Prostate gland (tissue), 2 donors: ENCODE results near the gene PRR7. TPM values are rescaled to one million over a fixed set of nuclear protein-coding genes. Genes with fewer than 3 reads are reported as not detected.
"Not testable (repeated sequence)": the region's sequence is repeated elsewhere in the genome, so short reads cannot be mapped to it uniquely, and the experiment has no call there.

Experiments used
- DNase-seq: peaks from one replicate; pipeline ENCODE4 v3.0.0-alpha.2; 2019; ENCODE audit warnings: low spot score
- H3K27ac ChIP-seq, 2 donors: fragments of 200-600 bp; sonication (generic); 2 replicates each; pipeline ENCODE4 v1.5.1; 2017 to 2019
- H3K27me3 ChIP-seq: fragments of 200-600 bp; sonication (generic); replicated peaks from 2 replicates; pipeline ENCODE4 v1.5.1; 2019; ENCODE audit not compliant: insufficient read depth
- H3K36me3 ChIP-seq, 2 donors: fragments of 200-600 bp; sonication (generic); 1 replicate in 1 of 2; 2 replicates in 1 of 2; pipeline versions ENCODE4 v1.5.1 to v1.8.1; 2017 to 2019
- H3K4me1 ChIP-seq: fragments of 200-600 bp; sonication (generic); replicated peaks from 2 replicates; pipeline ENCODE4 v1.5.1; 2019
- H3K4me3 ChIP-seq, 2 donors: fragments of 200-600 bp; sonication (generic); 2 replicates each; pipeline ENCODE4 v1.5.1; 2017 to 2019
- H3K9me3 ChIP-seq: fragments of 200-600 bp; sonication (generic); 2 replicates; pipeline ENCODE4 v1.5.1; 2017
- POLR2A ChIP-seq: fragments of 450-650 bp; IDR thresholded peaks from one replicate; pipeline ENCODE4 v1.6.1; 2016; ENCODE audit warnings: antibody characterized with exemption, mild to moderate bottlenecking
- POLR2AphosphoS5 ChIP-seq: sonication (generic); formaldehyde crosslinking; IDR thresholded peaks from one replicate; pipeline ENCODE4 v1.6.1; 2017; ENCODE audit warnings: antibody characterized with exemption
- WGBS: methylation state at CpG from one replicate; pipeline ENCODE4 v1.1.5; 2018; 5-methylcytosine and 5-hydroxymethylcytosine counted together
- intact Hi-C: fragments of 100-400 bp; cut with DNase I; formaldehyde crosslinking; loops from one replicate; pipeline ENCODE4 v1.14.2; 2022
- total RNA-seq, 2 donors: library from RNA; depleted of rRNA; stranded (reverse); fragments of >200 nt; gene quantifications; one replicate each; pipeline ENCODE4 v1.1.0, GENCODE V29; 2016
- TF ChIP-seq, protein P1 (sequence below), 4 experiments: fragments of 200-600 bp in 2 of 4; fragments of 450-650 bp in 2 of 4; sonication (generic) in 2 of 4; IDR thresholded peaks; 1 replicate in 3 of 4; 2 replicates in 1 of 4; pipeline ENCODE4 v1.5.1; 2016 to 2019; ENCODE audit warnings: antibody characterized with exemption in 4 of 4, mild to moderate bottlenecking in 2 of 4, moderate library complexity in 2 of 4

PRR7 gene
- total RNA-seq, 2 donors from 2014 or later, result 8.7 to 11.0 TPM

GRCh38 chr5:177419046-177419445 is 27.6 kb upstream of the PRR7 start:
- no peak overlapping the region for H3K27ac ChIP-seq
- H3K9me3 ChIP-seq, result no peaks in the 10 kb centered on the region
- H3K27me3 ChIP-seq, result no peaks in the 10 kb centered on the region
- H3K36me3 ChIP-seq, result no peaks in the 10 kb centered on the region
- no peak for DNase-seq
- TF ChIP-seq, protein P1, sequence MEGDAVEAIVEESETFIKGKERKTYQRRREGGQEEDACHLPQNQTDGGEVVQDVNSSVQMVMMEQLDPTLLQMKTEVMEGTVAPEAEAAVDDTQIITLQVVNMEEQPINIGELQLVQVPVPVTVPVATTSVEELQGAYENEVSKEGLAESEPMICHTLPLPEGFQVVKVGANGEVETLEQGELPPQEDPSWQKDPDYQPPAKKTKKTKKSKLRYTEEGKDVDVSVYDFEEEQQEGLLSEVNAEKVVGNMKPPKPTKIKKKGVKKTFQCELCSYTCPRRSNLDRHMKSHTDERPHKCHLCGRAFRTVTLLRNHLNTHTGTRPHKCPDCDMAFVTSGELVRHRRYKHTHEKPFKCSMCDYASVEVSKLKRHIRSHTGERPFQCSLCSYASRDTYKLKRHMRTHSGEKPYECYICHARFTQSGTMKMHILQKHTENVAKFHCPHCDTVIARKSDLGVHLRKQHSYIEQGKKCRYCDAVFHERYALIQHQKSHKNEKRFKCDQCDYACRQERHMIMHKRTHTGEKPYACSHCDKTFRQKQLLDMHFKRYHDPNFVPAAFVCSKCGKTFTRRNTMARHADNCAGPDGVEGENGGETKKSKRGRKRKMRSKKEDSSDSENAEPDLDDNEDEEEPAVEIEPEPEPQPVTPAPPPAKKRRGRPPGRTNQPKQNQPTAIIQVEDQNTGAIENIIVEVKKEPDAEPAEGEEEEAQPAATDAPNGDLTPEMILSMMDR (IDR thresholded peaks at IDR 0.05), result no peak
- TF ChIP-seq POLR2AphosphoS5, result no peak
- TF ChIP-seq POLR2A, result no peak
- no peaks in the 10 kb centered on the region for H3K4me1 ChIP-seq
- 71% methylated on average over 3 of the region's 3 CpGs for WGBS
- H3K4me3 ChIP-seq, result no peak overlapping the region
- intact Hi-C loops, result no loop called here

DNA sequence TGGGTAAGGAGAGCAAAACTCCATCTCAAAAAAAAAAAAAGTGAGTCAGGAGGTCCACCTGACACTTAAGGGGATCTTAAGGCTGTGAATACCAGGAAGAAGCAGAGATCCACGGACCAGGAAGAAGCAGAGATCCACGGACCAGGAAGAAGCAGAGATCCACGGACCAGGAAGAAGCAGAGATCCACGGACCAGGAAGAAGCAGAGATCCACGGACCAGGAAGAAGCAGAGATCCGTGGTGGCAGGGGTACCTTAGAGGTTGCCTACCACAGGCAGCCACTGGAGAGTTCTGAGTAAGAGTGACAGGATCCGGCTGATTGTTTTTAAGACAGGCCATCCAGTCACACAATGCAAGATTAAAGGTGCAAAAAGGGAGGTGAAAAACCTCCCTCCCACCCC is 26.1 kb upstream of the PRR7 start:
- H3K36me3 ChIP-seq, H3K27ac ChIP-seq, H3K4me1 ChIP-seq, intact Hi-C loops, H3K4me3 ChIP-seq, H3K27me3 ChIP-seq, H3K9me3 ChIP-seq, DNase-seq: not testable (repeated sequence)
- WGBS, result 75% methylated on average over 7 of the region's 7 CpGs

DNA sequence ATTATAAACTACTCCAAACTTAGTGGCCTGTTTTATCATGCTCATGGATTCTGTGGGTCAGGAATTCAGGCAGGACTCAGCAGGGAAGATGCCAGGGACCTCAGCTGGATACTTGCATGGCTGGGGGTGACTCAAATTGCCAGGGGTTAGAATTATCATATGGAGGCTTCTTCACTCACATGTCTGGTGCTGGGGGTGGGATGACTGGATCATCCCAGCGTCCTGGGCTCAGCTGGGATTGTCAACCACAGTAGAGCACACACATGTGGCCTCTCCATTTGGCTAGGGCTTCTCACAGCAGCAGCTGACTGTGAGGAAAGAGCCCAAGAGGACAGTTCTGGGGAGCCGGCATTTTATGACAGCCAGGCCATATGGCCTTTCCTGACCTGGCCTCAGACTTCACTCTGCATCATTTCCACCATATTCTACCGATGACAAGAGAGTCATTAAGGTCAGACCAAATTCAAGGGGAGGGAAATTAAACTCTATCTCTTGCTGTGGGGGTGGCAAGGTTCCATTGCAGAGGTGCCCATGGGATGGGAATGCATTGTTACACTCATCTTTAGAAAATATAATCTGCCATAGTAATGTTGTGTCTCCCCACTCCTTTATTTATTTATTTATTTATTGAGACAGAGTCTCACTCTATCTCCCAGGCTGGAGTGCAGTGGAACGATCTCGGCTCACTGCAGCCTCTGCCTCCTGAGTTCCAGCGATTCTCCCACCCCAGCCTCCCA is 25.4 kb upstream of the PRR7 start:
- intact Hi-C loops, result no loop called here
- TF ChIP-seq, protein P1 (IDR thresholded peaks at IDR 0.05), result no peak
- TF ChIP-seq POLR2A (no peak), POLR2AphosphoS5 (no peak)
- H3K9me3 ChIP-seq, result no peaks in the 10 kb centered on the region
- no peaks in the 10 kb centered on the region for H3K36me3 ChIP-seq
- no peak overlapping the region for H3K4me3 ChIP-seq
- no peak overlapping the region for H3K27ac ChIP-seq
- H3K27me3 ChIP-seq, result no peaks in the 10 kb centered on the region
- H3K4me1 ChIP-seq, result no peaks in the 10 kb centered on the region
- no peak for DNase-seq
- WGBS, result 81% methylated on average over 6 of the region's 6 CpGs

- H3K27me3 ChIP-seq, result no peaks in the 10 kb centered on the region
- no peak overlapping the region for H3K27ac ChIP-seq
- H3K4me1 ChIP-seq, result peaks cover 3% of the 10 kb centered on the region
- H3K4me3 ChIP-seq, result no peak overlapping the region
- TF ChIP-seq, protein P1 (IDR thresholded peaks at IDR 0.05), result no peak
- no peak for TF ChIP-seq POLR2AphosphoS5
- no peak for TF ChIP-seq POLR2A
- H3K36me3 ChIP-seq, result no peaks in the 10 kb centered on the region
- intact Hi-C loops, result no loop called here
- no peak for DNase-seq
- no peaks in the 10 kb centered on the region for H3K9me3 ChIP-seq
- 91% methylated on average over 2 of the region's 2 CpGs for WGBS
Observed at GRCh38 chr5:177423671-177424070, 22.9 kb upstream of the PRR7 start.

- DNase-seq, result peak; percentile 31
- H3K4me3 ChIP-seq, result peak overlapping the region; percentile 31 to 56
- H3K27ac ChIP-seq, result peak overlapping the region; percentile 92 to 94
- TF ChIP-seq, protein P1 (IDR thresholded peaks at IDR 0.05), result no peak
- no peak for TF ChIP-seq POLR2AphosphoS5
- no peak for TF ChIP-seq POLR2A
- no peaks in the 10 kb centered on the region for H3K27me3 ChIP-seq
- no peaks in the 10 kb centered on the region for H3K36me3 ChIP-seq
- WGBS, result 41% methylated on average over 13 of the region's 13 CpGs
- intact Hi-C loops, result no loop called here
- no peaks in the 10 kb centered on the region for H3K9me3 ChIP-seq
- peaks cover 3% of the 10 kb centered on the region for H3K4me1 ChIP-seq
Observed at GRCh38 chr5:177425196-177425800, 21.3 kb upstream of the PRR7 start.
